HepG2 (cell line): ENCODE measurements around the gene FAM219A. TPM values are rescaled to one million over a fixed set of nuclear protein-coding genes. Genes with fewer than 3 reads are reported as not detected.
A peak's percentile ranks its signal among the peaks of the same experiment; 100 is the strongest.

Experiments
- DZIP1 ChIP-seq: sonication (generic); formaldehyde crosslinking; IDR thresholded peaks from 2 replicates; pipeline ENCODE4 v1.5.0; 2020; ENCODE audit warnings: mild to moderate bottlenecking, missing genetic modification reagents
- NR3C1 ChIP-seq: sonication (generic); formaldehyde crosslinking; IDR thresholded peaks from 2 replicates; pipeline ENCODE4 v1.4.0; 2020; ENCODE audit warnings: missing genetic modification reagents
- PRPF4 ChIP-seq: fragments of 200-400 bp; formaldehyde crosslinking; IDR thresholded peaks from 2 replicates; pipeline ENCODE4 v1.6.1; 2016; ENCODE audit warnings: low read length, low read depth; ENCODE audit not compliant: poor library complexity, severe bottlenecking
- ZMAT3 ChIP-seq: sonication (generic); formaldehyde crosslinking; conservative IDR thresholded peaks from 2 replicates; pipeline ENCODE4 v1.7.0; 2021; ENCODE audit warnings: missing genetic modification reagents
- ZNF446 ChIP-seq: sonication (generic); formaldehyde crosslinking; IDR thresholded peaks from 2 replicates; pipeline ENCODE4 v1.5.0; 2020; ENCODE audit warnings: mild to moderate bottlenecking, missing genetic modification reagents
- ZNF577 ChIP-seq: sonication (generic); formaldehyde crosslinking; IDR thresholded peaks from 2 replicates; pipeline ENCODE4 v1.4.0; 2020; ENCODE audit warnings: mild to moderate bottlenecking, low read depth, missing genetic modification reagents, borderline replicate concordance
- ZNF878 ChIP-seq: sonication (generic); formaldehyde crosslinking; IDR thresholded peaks from 2 replicates; pipeline ENCODE4 v1.8.1; 2023; ENCODE audit warnings: mild to moderate bottlenecking, missing genetic modification reagents, moderate library complexity
- polyA plus RNA-seq, 8 experiments: library from polyadenylated mRNA; depleted of rRNA in 3 of 8; stranded (reverse) in 7 of 8; unstranded in 1 of 8; fragments of >200 nt; fragmentation: Illumina TruSeq in 4 of 8; extraction: Trizol in 4 of 8; gene quantifications; 2 replicates each; pipeline versions ENCODE4 v1.2.1 to v1.2.3, GENCODE V29; 2011 to 2016; ENCODE audit warnings: low read depth in 4 of 8, missing spikeins in 1 of 8, mixed read lengths in 1 of 8; ENCODE audit not compliant: insufficient read depth in 1 of 8
- total RNA-seq, 5 experiments: library from RNA; depleted of rRNA; stranded (reverse); fragments of >200 nt; fragmentation: Illumina TruSeq; extraction: Trizol; gene quantifications; 2 replicates each; pipeline ENCODE4 v1.2.3, GENCODE V29; 2016; ENCODE audit warnings: low read depth in 1 of 5
- TF ChIP-seq, protein P1 (sequence below): sonication (generic); formaldehyde crosslinking; conservative IDR thresholded peaks from 2 replicates; pipeline ENCODE4 v1.8.0; 2022; ENCODE audit warnings: mild to moderate bottlenecking, moderate library complexity, missing genetic modification reagents
- TF ChIP-seq, protein P2 (sequence below): sonication (generic); formaldehyde crosslinking; IDR thresholded peaks from 2 replicates; pipeline ENCODE4 v1.4.0; 2020; ENCODE audit warnings: mild to moderate bottlenecking, missing genetic modification reagents
- TF ChIP-seq, protein P3 (sequence below): sonication (generic); formaldehyde crosslinking; IDR thresholded peaks from 2 replicates; pipeline ENCODE4 v1.5.0; 2020; ENCODE audit warnings: mild to moderate bottlenecking, missing genetic modification reagents
- TF ChIP-seq, protein P4 (sequence below): IDR thresholded peaks from 2 replicates; pipeline ENCODE4 v1.6.1; 2016; ENCODE audit warnings: low read depth, missing genetic modification reagents, missing compliant biosample characterization

Gene FAM219A
- total and polyA plus RNA-seq, 2 of the 13 experiments (the other 11 are each of a cell fraction or from before 2014, with no cell fraction given) = 3.9 to 6.4 TPM

DNA sequence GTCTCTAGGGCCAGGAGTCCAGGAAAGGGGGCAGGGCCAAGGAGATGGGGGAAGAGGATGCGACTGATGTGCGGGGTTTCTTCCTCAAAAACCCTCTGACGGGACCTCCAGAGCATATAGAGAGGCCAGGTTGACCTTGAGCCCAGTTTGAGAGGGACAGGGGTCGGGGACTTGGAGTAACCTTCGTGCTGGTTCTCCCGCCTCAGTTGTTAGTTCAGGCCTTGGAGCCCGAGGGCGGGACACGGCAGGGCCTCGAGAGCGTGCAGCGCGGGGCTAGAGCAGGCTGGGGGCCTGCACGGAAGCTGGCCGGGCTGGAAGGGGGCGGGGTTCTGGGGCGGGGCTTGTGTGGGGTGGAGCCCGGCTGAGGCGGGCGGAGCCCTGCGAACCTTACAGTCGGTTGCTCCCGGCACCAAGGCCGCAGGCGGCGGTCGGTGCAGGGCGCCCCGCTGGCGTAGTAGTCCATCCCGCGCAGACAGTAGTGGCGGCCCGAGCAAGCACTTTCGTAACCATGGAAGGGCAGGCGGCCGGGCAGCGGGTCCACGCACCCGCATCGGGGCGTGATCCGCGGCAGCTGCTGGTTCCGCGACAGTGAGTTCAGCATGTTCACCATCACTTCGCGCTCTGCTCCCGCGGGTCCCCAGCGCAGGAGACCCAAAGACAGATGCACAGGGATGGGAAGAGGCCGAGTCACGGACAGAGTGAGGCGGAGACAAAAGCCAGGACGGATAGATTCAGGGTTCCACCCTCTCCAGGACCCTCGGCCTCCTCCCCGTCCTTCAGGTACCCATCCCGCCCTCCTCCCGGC lies 77.7 kb downstream of the FAM219A start (continued):
- TF ChIP-seq, protein P1, sequence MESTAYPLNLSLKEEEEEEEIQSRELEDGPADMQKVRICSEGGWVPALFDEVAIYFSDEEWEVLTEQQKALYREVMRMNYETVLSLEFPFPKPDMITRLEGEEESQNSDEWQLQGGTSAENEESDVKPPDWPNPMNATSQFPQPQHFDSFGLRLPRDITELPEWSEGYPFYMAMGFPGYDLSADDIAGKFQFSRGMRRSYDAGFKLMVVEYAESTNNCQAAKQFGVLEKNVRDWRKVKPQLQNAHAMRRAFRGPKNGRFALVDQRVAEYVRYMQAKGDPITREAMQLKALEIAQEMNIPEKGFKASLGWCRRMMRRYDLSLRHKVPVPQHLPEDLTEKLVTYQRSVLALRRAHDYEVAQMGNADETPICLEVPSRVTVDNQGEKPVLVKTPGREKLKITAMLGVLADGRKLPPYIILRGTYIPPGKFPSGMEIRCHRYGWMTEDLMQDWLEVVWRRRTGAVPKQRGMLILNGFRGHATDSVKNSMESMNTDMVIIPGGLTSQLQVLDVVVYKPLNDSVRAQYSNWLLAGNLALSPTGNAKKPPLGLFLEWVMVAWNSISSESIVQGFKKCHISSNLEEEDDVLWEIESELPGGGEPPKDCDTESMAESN (CRISPR knock-in tag) = peak; percentile 84
- TF ChIP-seq, protein P2, sequence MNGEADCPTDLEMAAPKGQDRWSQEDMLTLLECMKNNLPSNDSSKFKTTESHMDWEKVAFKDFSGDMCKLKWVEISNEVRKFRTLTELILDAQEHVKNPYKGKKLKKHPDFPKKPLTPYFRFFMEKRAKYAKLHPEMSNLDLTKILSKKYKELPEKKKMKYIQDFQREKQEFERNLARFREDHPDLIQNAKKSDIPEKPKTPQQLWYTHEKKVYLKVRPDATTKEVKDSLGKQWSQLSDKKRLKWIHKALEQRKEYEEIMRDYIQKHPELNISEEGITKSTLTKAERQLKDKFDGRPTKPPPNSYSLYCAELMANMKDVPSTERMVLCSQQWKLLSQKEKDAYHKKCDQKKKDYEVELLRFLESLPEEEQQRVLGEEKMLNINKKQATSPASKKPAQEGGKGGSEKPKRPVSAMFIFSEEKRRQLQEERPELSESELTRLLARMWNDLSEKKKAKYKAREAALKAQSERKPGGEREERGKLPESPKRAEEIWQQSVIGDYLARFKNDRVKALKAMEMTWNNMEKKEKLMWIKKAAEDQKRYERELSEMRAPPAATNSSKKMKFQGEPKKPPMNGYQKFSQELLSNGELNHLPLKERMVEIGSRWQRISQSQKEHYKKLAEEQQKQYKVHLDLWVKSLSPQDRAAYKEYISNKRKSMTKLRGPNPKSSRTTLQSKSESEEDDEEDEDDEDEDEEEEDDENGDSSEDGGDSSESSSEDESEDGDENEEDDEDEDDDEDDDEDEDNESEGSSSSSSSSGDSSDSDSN (CRISPR knock-in tag) = peak; percentile 94
- TF ChIP-seq, protein P3, sequence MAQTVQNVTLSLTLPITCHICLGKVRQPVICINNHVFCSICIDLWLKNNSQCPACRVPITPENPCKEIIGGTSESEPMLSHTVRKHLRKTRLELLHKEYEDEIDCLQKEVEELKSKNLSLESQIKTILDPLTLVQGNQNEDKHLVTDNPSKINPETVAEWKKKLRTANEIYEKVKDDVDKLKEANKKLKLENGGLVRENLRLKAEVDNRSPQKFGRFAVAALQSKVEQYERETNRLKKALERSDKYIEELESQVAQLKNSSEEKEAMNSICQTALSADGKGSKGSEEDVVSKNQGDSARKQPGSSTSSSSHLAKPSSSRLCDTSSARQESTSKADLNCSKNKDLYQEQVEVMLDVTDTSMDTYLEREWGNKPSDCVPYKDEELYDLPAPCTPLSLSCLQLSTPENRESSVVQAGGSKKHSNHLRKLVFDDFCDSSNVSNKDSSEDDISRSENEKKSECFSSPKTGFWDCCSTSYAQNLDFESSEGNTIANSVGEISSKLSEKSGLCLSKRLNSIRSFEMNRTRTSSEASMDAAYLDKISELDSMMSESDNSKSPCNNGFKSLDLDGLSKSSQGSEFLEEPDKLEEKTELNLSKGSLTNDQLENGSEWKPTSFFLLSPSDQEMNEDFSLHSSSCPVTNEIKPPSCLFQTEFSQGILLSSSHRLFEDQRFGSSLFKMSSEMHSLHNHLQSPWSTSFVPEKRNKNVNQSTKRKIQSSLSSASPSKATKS (CRISPR knock-in tag) = peak; percentile 70; the same call in 1 of the 2 replicates
- TF ChIP-seq ZMAT3 (CRISPR knock-in tag) = peak; percentile 95
- no peak for TF ChIP-seq PRPF4
- TF ChIP-seq ZNF446 (CRISPR knock-in tag) = peak; percentile 74; the same call in 1 of the 2 replicates
- TF ChIP-seq DZIP1 = peak; percentile 78; the same call in 1 of the 2 replicates
- TF ChIP-seq, protein P4, sequence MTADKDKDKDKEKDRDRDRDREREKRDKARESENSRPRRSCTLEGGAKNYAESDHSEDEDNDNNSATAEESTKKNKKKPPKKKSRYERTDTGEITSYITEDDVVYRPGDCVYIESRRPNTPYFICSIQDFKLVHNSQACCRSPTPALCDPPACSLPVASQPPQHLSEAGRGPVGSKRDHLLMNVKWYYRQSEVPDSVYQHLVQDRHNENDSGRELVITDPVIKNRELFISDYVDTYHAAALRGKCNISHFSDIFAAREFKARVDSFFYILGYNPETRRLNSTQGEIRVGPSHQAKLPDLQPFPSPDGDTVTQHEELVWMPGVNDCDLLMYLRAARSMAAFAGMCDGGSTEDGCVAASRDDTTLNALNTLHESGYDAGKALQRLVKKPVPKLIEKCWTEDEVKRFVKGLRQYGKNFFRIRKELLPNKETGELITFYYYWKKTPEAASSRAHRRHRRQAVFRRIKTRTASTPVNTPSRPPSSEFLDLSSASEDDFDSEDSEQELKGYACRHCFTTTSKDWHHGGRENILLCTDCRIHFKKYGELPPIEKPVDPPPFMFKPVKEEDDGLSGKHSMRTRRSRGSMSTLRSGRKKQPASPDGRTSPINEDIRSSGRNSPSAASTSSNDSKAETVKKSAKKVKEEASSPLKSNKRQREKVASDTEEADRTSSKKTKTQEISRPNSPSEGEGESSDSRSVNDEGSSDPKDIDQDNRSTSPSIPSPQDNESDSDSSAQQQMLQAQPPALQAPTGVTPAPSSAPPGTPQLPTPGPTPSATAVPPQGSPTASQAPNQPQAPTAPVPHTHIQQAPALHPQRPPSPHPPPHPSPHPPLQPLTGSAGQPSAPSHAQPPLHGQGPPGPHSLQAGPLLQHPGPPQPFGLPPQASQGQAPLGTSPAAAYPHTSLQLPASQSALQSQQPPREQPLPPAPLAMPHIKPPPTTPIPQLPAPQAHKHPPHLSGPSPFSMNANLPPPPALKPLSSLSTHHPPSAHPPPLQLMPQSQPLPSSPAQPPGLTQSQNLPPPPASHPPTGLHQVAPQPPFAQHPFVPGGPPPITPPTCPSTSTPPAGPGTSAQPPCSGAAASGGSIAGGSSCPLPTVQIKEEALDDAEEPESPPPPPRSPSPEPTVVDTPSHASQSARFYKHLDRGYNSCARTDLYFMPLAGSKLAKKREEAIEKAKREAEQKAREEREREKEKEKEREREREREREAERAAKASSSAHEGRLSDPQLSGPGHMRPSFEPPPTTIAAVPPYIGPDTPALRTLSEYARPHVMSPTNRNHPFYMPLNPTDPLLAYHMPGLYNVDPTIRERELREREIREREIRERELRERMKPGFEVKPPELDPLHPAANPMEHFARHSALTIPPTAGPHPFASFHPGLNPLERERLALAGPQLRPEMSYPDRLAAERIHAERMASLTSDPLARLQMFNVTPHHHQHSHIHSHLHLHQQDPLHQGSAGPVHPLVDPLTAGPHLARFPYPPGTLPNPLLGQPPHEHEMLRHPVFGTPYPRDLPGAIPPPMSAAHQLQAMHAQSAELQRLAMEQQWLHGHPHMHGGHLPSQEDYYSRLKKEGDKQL (CRISPR knock-in tag) = 0 out of 2 replicates have a peak, but pooled peaks have one; percentile 28
- TF ChIP-seq ZNF577 (CRISPR knock-in tag) = no peak
- TF ChIP-seq ZNF878 (CRISPR knock-in tag) = peak; percentile 48; the same call in 1 of the 2 replicates
- no peak for TF ChIP-seq NR3C1 (CRISPR knock-in tag)
